ENCODE data around the gene CDH3. TPM values are rescaled to one million over a fixed set of nuclear protein-coding genes. Genes with fewer than 3 reads are reported as not detected.

Gene CDH3
- total RNA-seq, 1 donor from 2014 or later: 14.1 TPM

GRCh38 chr16:68744744-68745280, 99.7 kb downstream of the CDH3 start:
- DNase-seq (ENCODE audit: low read depth) (peak; percentile 18), FAIRE-seq (no peak)
- Mint-ChIP-seq H3K36me3 (ENCODE audit: low read depth, unreplicated experiment) (no peaks in the 10 kb centered on the region), H3K4me3 (ENCODE audit: unreplicated experiment) (no peak overlapping the region), H3K4me1 (ENCODE audit: low read depth, unreplicated experiment) (peaks cover 23% of the 10 kb centered on the region), H3K27me3 (ENCODE audit: low read depth, unreplicated experiment) (peaks cover 10% of the 10 kb centered on the region), H3K27ac (ENCODE audit: unreplicated experiment) (no peak overlapping the region), H3K9me3 (ENCODE audit: unreplicated experiment) (no peaks in the 10 kb centered on the region)
- Histone ChIP-seq H4K20me1 (ENCODE audit: insufficient read depth, low read length) (no peaks in the 10 kb centered on the region), H3K79me2 (ENCODE audit: insufficient read depth, low read length) (no peaks in the 10 kb centered on the region), H2AFZ (ENCODE audit: low read depth, low read length) (no peak overlapping the region), H3K4me1 (ENCODE audit: insufficient read depth, low read length) (no peaks in the 10 kb centered on the region), H3K9me3 (ENCODE audit: insufficient read depth, low read depth, low read length) (no peaks in the 10 kb centered on the region), H3K27ac (ENCODE audit: low read depth, low read length) (no peak overlapping the region), H3K4me2 (ENCODE audit: low read length) (no peak overlapping the region), H3K27me3 (ENCODE audit: insufficient read depth, low read length) (peaks cover 12% of the 10 kb centered on the region), H3K4me3 (ENCODE audit: insufficient read depth, low read depth, low read length) (no peak overlapping the region), H3K9ac (ENCODE audit: low read length) (no peak overlapping the region), H3K36me3 (ENCODE audit: insufficient read depth, low read length) (no peaks in the 10 kb centered on the region)
- no peak for TF ChIP-seq EZH2 (IDR thresholded peaks at IDR 0.05; ENCODE audit: insufficient read depth, low read length)
- TF ChIP-seq CTCF (IDR thresholded peaks at IDR 0.05; ENCODE audit: insufficient read depth, low read depth, low read length): no peak

- no peak for FAIRE-seq
- H3K4me3 ChIP-seq (ENCODE audit: insufficient read depth, low read depth, low read length): no peak overlapping the region
- Mint-ChIP-seq H3K4me3 (ENCODE audit: unreplicated experiment) (no peak overlapping the region), H3K27me3 (ENCODE audit: low read depth, unreplicated experiment) (peaks cover 13% of the 10 kb centered on the region), H3K27ac (ENCODE audit: unreplicated experiment) (no peak overlapping the region), H3K9me3 (ENCODE audit: unreplicated experiment) (no peaks in the 10 kb centered on the region), H3K4me1 (ENCODE audit: low read depth, unreplicated experiment) (peaks cover 12% of the 10 kb centered on the region), H3K36me3 (ENCODE audit: low read depth, unreplicated experiment) (no peaks in the 10 kb centered on the region)
- H3K27me3 ChIP-seq (ENCODE audit: insufficient read depth, low read length): peaks cover 12% of the 10 kb centered on the region
- H3K9me3 ChIP-seq (ENCODE audit: insufficient read depth, low read depth, low read length): no peaks in the 10 kb centered on the region
- H3K27ac ChIP-seq (ENCODE audit: low read depth, low read length): no peak overlapping the region
- H3K9ac ChIP-seq (ENCODE audit: low read length): no peak overlapping the region
- no peaks in the 10 kb centered on the region for H3K79me2 ChIP-seq (ENCODE audit: insufficient read depth, low read length)
- TF ChIP-seq CTCF (IDR thresholded peaks at IDR 0.05; ENCODE audit: insufficient read depth, low read depth, low read length): no peak
- TF ChIP-seq EZH2 (IDR thresholded peaks at IDR 0.05; ENCODE audit: insufficient read depth, low read length): no peak
- DNase-seq (ENCODE audit: low read depth): no peak
- H4K20me1 ChIP-seq (ENCODE audit: insufficient read depth, low read length): no peaks in the 10 kb centered on the region
- H3K4me2 ChIP-seq (ENCODE audit: low read length): no peak overlapping the region
- H3K36me3 ChIP-seq (ENCODE audit: insufficient read depth, low read length): no peaks in the 10 kb centered on the region
- no peak overlapping the region for H2AFZ ChIP-seq (ENCODE audit: low read depth, low read length)
- no peaks in the 10 kb centered on the region for H3K4me1 ChIP-seq (ENCODE audit: insufficient read depth, low read length)
Measured at GRCh38 chr16:68746951-68747350, 101.8 kb downstream of the CDH3 start.

GRCh38 chr16:68749432-68749831, 104.3 kb downstream of the CDH3 start:
- peaks cover 5% of the 10 kb centered on the region for H3K4me1 Mint-ChIP-seq (ENCODE audit: low read depth, unreplicated experiment)
- peaks cover 10% of the 10 kb centered on the region for H3K27me3 ChIP-seq (ENCODE audit: insufficient read depth, low read length)
- no peaks in the 10 kb centered on the region for H4K20me1 ChIP-seq (ENCODE audit: insufficient read depth, low read length)
- FAIRE-seq: no peak
- TF ChIP-seq CTCF (IDR thresholded peaks at IDR 0.05; ENCODE audit: insufficient read depth, low read depth, low read length) (no peak), EZH2 (IDR thresholded peaks at IDR 0.05; ENCODE audit: insufficient read depth, low read length) (no peak)
- no peak for DNase-seq (ENCODE audit: low read depth)
- H3K9me3 ChIP-seq (ENCODE audit: insufficient read depth, low read depth, low read length): no peaks in the 10 kb centered on the region
- H3K27ac ChIP-seq (ENCODE audit: low read depth, low read length): no peak overlapping the region
- no peak overlapping the region for H3K27ac Mint-ChIP-seq (ENCODE audit: unreplicated experiment)
- no peaks in the 10 kb centered on the region for H3K36me3 ChIP-seq (ENCODE audit: insufficient read depth, low read length)
- no peak overlapping the region for H3K4me3 ChIP-seq (ENCODE audit: insufficient read depth, low read depth, low read length)
- H3K36me3 Mint-ChIP-seq (ENCODE audit: low read depth, unreplicated experiment): no peaks in the 10 kb centered on the region
- no peak overlapping the region for H3K4me2 ChIP-seq (ENCODE audit: low read length)
- no peaks in the 10 kb centered on the region for H3K4me1 ChIP-seq (ENCODE audit: insufficient read depth, low read length)
- H3K27me3 Mint-ChIP-seq (ENCODE audit: low read depth, unreplicated experiment): peaks cover 13% of the 10 kb centered on the region
- H2AFZ ChIP-seq (ENCODE audit: low read depth, low read length): no peak overlapping the region
- H3K79me2 ChIP-seq (ENCODE audit: insufficient read depth, low read length): no peaks in the 10 kb centered on the region
- no peak overlapping the region for H3K9ac ChIP-seq (ENCODE audit: low read length)
- no peaks in the 10 kb centered on the region for H3K9me3 Mint-ChIP-seq (ENCODE audit: unreplicated experiment)
- H3K4me3 Mint-ChIP-seq (ENCODE audit: unreplicated experiment): no peak overlapping the region
